ENCODE results near the gene CDCA3. TPM values are rescaled to one million over a fixed set of nuclear protein-coding genes. Genes with fewer than 3 reads are reported as not detected.

CDCA3 gene
- total RNA-seq, 1 experiment from 2014 or later = 110 TPM

DNA sequence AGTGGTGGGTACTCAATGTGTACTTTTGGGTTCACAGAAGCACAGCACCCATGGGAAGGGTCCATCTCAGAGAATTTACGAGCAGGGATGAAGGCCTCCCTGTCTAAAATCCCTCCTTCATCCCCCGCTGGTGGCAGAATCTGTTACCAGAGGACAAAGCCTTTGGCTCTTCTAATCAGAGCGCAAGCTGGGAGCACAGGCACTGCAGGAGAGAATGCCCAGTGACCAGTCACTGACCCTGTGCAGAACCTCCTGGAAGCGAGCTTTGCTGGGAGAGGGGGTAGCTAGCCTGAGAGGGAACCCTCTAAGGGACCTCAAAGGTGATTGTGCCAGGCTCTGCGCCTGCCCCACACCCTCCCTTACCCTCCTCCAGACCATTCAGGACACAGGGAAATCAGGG, 30.9 kb downstream of the CDCA3 start:
- Histone ChIP-seq H3K36me3 (no peaks in the 10 kb centered on the region), H3K4me3 (no peak overlapping the region), H3K9me3 (no peaks in the 10 kb centered on the region), H3K27me3 (peaks cover 26% of the 10 kb centered on the region)
- DNase-seq = no peak

DNA sequence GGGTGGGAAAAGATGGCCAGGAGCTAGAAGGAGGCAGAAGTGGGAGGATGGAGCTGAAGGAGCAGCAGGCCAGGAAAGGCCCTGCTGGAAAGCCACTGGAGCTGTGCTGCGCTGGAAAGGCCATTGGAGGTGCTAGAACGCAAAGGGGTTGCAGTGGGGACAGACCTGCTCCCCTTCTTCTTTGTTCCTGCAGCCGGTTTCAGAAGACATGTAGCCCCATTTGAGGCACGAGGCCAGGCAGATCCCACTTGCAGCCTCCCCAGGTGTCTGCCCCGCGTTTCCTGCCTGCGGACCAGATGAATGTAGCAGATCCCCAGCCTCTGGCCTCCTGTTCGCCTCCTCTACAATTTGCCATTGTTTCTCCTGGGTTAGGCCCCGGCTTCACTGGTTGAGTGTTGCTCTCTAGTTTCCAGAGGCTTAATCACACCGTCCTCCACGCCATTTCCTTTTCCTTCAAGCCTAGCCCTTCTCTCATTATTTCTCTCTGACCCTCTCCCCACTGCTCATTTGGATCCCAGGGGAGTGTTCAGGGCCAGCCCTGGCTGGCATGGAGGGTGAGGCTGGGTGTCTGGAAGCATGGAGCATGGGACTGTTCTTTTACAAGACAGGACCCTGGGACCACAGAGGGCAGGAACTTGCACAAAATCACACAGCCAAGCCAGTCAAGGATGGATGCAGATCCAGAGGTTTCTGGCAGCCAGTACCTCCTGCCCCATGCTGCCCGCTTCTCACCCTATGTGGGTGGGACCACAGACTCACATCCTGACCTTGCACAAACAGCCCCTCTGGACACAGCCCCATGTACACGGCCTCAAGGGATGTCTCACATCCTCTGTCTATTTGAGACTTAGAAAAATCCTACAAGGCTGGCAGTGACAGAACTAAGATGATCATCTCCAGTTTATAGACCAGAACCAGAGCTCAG, 31.7 kb downstream of the CDCA3 start:
- H3K9me3 ChIP-seq = no peaks in the 10 kb centered on the region
- no peak for DNase-seq
- no peak overlapping the region for H3K4me3 ChIP-seq
- H3K36me3 ChIP-seq = no peaks in the 10 kb centered on the region
- H3K27me3 ChIP-seq = peaks cover 22% of the 10 kb centered on the region

DNA sequence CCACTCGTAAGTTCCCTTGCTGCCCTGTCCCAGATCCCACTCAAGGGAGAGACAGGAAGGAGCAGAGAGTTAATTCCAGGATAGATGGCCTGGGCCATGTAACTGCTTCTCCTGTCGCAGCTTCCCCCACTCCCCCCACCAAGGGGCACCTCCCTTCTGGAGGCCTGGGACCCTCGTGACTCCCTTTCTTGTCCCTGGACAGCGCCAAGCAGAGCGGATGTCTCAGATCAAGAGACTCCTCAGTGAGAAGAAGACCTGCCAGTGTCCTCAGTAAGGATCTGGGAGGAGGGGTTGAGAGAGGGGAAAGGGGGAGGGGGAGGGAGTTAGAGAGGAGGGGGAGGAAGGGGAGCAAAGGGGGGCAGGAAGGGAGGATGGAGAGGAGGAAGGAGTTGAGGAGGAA, 32.4 kb downstream of the CDCA3 start:
- Histone ChIP-seq H3K4me3 (no peak overlapping the region), H3K36me3 (no peaks in the 10 kb centered on the region), H3K9me3 (no peaks in the 10 kb centered on the region), H3K27me3 (peaks cover 19% of the 10 kb centered on the region)
- DNase-seq = no peak

DNA sequence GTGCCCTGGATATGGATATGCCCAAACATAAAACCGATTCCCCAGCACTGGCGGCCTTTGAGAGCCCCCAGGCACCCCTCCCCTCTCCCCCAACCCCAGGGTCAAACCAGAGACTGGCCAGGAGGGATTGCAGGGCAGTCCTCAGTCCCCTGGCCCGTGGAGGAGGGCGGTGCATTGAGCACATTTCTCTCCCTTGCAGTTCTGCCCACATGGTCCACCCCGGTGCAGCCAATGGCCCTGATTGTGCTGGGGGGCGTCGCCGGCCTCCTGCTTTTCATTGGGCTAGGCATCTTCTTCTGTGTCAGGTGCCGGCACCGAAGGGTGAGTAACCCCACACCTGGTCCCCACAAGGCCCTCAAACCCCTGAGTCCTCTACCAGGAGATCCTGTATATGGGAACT, 32.9 kb downstream of the CDCA3 start:
- no peaks in the 10 kb centered on the region for H3K36me3 ChIP-seq
- H3K4me3 ChIP-seq = no peak overlapping the region
- H3K27me3 ChIP-seq = peaks cover 15% of the 10 kb centered on the region
- no peaks in the 10 kb centered on the region for H3K9me3 ChIP-seq
- no peak for DNase-seq

DNA sequence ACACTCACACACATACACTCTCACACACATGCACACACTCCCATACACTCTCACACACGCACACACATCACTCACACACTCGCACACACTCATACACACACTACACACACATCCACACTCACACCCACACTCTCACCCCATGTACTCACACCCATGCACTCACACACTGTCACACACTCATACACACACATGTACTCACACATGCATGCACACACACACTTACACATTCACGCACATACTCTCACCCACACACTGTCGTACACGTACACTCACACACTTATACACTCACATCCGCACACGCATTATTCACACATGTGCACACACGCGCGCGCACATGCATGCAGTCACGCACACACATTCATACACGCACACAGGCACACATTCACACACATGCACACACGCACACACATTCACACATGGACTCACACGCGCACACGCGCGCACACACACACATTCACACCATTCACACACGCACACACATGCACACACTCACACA, 33.4 kb downstream of the CDCA3 start:
- H3K4me3 ChIP-seq = no peak overlapping the region
- peaks cover 10% of the 10 kb centered on the region for H3K27me3 ChIP-seq
- DNase-seq = no peak
- no peaks in the 10 kb centered on the region for H3K9me3 ChIP-seq
- no peaks in the 10 kb centered on the region for H3K36me3 ChIP-seq

DNA sequence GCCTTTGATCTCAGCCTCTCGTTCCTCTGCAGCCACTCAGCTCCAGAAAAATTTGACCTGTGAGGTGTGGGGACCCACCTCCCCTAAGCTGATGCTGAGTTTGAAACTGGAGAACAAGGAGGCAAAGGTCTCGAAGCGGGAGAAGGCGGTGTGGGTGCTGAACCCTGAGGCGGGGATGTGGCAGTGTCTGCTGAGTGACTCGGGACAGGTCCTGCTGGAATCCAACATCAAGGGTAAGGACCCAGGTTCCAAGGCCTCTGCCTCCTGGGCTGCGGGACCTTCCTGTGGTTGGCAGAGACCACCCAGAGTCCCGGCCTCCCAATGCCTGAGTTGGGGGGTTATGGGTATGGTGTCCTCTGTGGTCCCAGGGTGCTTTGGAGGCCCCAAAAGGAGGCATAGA, 34.0 kb downstream of the CDCA3 start:
- no peak for DNase-seq
- Histone ChIP-seq H3K27me3 (peaks cover 3% of the 10 kb centered on the region), H3K9me3 (no peaks in the 10 kb centered on the region), H3K36me3 (no peaks in the 10 kb centered on the region), H3K4me3 (no peak overlapping the region)

DNA sequence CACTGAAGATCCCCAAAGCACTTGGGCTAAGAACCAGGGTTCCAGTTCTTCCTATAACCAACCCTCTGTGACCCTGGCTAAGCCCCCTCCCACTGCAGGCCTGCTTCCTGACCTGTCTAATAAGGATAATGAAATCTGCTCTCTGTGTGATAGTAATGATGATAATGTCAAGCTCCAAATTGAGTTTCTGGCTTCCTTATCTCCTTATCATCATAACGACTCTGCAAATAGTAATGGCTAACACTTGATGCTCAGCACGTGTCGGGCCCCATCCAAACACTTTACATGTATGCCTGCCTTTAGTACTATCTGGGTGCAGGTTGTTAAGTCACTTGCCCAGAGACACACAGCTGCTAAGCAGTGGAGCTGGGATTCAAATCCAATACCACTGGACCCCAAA, 34.5 kb downstream of the CDCA3 start:
- no peaks in the 10 kb centered on the region for H3K27me3 ChIP-seq
- no peaks in the 10 kb centered on the region for H3K9me3 ChIP-seq
- no peak overlapping the region for H3K4me3 ChIP-seq
- H3K36me3 ChIP-seq = no peaks in the 10 kb centered on the region
- DNase-seq = no peak

DNA sequence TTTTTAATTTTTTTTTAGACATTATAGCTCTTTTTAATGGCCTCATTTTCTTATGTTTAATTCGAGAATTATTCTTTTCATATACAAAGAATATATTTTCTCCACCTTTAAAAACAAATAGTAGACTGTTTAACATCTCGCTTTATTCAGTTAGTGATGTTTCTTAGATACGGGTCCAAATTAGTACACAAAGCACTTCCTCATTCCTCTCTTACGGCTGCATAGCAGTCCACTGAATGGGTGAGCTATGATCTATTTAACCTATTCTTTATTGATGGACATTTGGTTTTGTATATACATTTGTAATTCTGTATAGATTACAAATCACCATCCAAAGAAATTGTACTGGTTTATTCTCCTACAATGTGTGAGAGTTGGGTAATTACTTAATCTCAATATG, 37.7 kb downstream of the CDCA3 start:
- Histone ChIP-seq H3K36me3 (no peaks in the 10 kb centered on the region), H3K27me3 (no peaks in the 10 kb centered on the region), H3K9me3 (no peaks in the 10 kb centered on the region), H3K4me3 (no peak overlapping the region)
- DNase-seq = no peak

DNA sequence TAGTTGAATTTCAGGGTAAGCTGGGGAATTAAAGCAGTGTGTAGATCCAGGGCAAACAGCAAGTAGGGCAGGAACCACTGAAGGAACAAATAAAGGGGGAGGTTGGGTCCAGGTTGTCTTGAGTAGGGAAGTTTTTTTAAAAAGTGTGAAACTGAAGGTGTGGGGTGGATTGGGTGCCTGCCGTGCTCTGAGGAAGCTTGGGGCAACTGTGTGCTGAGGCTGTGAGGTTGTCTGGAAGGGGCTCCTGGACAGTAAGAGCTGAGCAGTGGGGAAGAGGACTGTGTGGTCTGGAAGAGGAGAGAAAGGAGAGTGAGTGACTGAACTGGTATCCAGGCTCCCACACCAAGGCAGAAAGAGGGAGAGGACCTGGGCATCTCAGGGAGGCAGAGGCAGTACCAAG, 40.3 kb downstream of the CDCA3 start:
- Histone ChIP-seq H3K9me3 (no peaks in the 10 kb centered on the region), H3K4me3 (no peak overlapping the region), H3K36me3 (no peaks in the 10 kb centered on the region), H3K27me3 (no peaks in the 10 kb centered on the region)
- DNase-seq = no peak

DNA sequence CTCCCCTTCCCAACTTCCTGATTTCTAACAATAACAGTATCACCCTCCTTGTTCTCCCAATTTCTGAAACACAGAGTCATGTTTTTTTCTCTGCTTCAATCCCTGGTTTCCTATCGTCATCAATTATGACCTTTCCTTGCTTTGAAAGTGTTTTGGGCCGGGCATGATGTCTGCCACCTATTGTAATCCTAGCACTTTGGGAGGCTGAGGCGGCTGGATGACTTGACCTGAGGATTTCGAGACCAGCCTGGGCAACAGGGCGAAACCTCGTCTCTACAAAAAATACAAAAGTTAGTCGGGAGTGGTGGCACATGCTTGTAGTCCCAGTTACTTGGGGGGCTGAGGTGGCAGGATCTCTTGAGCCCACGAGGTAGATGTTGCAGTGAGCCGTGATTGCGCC, 42.0 kb downstream of the CDCA3 start:
- no peak for DNase-seq
- no peaks in the 10 kb centered on the region for H3K36me3 ChIP-seq
- no peaks in the 10 kb centered on the region for H3K9me3 ChIP-seq
- no peak overlapping the region for H3K4me3 ChIP-seq
- H3K27me3 ChIP-seq = no peaks in the 10 kb centered on the region

DNA sequence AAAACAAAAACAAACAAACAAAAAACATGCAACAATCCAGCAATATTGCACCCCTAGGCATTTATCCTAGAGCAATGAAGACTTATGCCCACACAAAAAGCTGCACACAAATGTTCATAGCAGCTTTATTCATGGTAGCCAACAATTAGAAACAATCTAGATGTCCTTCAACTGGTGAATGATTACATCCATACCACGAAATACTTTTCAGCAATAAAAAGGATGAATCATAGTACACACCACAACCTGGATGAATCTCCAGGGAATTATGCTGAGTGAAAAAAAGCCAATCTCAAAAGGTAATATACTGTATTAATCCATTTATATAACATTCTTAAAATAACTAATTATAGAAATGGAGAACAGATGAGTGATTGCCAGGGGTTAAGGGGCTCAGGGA, 43.9 kb downstream of the CDCA3 start:
- Histone ChIP-seq H3K36me3 (no peaks in the 10 kb centered on the region), H3K9me3 (no peaks in the 10 kb centered on the region), H3K4me3 (no peak overlapping the region), H3K27me3 (no peaks in the 10 kb centered on the region)
- DNase-seq = no peak

DNA sequence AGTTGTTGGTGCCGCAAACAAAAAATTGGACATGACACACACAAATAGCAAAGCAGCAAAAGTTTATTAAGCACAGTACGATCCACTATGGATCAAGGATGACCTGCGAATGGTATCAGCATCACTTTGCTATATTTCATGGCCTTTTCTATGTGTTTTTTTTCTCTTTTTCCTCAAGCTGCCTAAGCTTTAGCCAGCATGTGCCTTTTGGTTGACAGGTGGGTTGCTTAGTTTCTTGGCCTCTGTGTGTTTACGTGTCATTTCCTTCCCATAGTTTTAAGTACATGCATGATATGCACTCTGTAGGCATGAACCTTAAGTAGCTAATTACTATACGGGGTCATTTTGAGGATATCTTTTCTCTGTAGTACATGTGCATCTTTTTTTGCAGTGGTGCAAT, 51.9 kb downstream of the CDCA3 start:
- H3K9me3 ChIP-seq = no peaks in the 10 kb centered on the region
- no peak for DNase-seq
- no peaks in the 10 kb centered on the region for H3K36me3 ChIP-seq
- H3K4me3 ChIP-seq = no peak overlapping the region
- H3K27me3 ChIP-seq = no peaks in the 10 kb centered on the region

Other genes with a start within 250 kb of the CDCA3 start
- gene CHD4, start 243.9 kb downstream of the CDCA3 start, total RNA-seq (2014; rRNA removed; shearing (Covaris generic); ENCODE audit: low replicate concordance) = 155 and 166 TPM in 2 replicates
- 0.03 TPM in 1 of 2 replicates, not detected in the other for gene LPAR5, start 215.3 kb downstream of the CDCA3 start, total RNA-seq (2014; rRNA removed; shearing (Covaris generic); ENCODE audit: low replicate concordance)
- gene ACRBP, start 203.9 kb downstream of the CDCA3 start, total RNA-seq (2014; rRNA removed; shearing (Covaris generic); ENCODE audit: low replicate concordance) = not detected in 2 replicates
- gene ING4, start 188.2 kb downstream of the CDCA3 start, total RNA-seq (2014; rRNA removed; shearing (Covaris generic); ENCODE audit: low replicate concordance) = 30.1 and 33.1 TPM in 2 replicates
- 9.3 and 21.9 TPM in 2 replicates for gene ZNF384, start 161.9 kb downstream of the CDCA3 start, total RNA-seq (2014; rRNA removed; shearing (Covaris generic); ENCODE audit: low replicate concordance)
- gene PIANP, start 150.5 kb downstream of the CDCA3 start, total RNA-seq (2014; rRNA removed; shearing (Covaris generic); ENCODE audit: low replicate concordance) = not detected in 2 replicates
- 91.3 and 125 TPM in 2 replicates for gene COPS7A, start 127.2 kb downstream of the CDCA3 start, total RNA-seq (2014; rRNA removed; shearing (Covaris generic); ENCODE audit: low replicate concordance)
- 178 and 274 TPM in 2 replicates for gene MLF2, start 98.1 kb downstream of the CDCA3 start, total RNA-seq (2014; rRNA removed; shearing (Covaris generic); ENCODE audit: low replicate concordance)
- gene PTMS, start 84.9 kb downstream of the CDCA3 start, total RNA-seq (2014; rRNA removed; shearing (Covaris generic); ENCODE audit: low replicate concordance) = 272 and 328 TPM in 2 replicates
- 0.17 TPM in 1 of 2 replicates, not detected in the other for gene LAG3, start 78.8 kb downstream of the CDCA3 start, total RNA-seq (2014; rRNA removed; shearing (Covaris generic); ENCODE audit: low replicate concordance)
- gene CD4, start 61.8 kb downstream of the CDCA3 start, total RNA-seq (2014; rRNA removed; shearing (Covaris generic); ENCODE audit: low replicate concordance) = not detected in 2 replicates
- not detected in 2 replicates for gene GPR162, start 29.5 kb downstream of the CDCA3 start, total RNA-seq (2014; rRNA removed; shearing (Covaris generic); ENCODE audit: low replicate concordance)
- gene P3H3, start 22.9 kb downstream of the CDCA3 start, total RNA-seq (2014; rRNA removed; shearing (Covaris generic); ENCODE audit: low replicate concordance) = 19.4 and 45.6 TPM in 2 replicates
- gene GNB3, start 10.4 kb downstream of the CDCA3 start, total RNA-seq (2014; rRNA removed; shearing (Covaris generic); ENCODE audit: low replicate concordance) = 0.43 TPM in 1 of 2 replicates, not detected in the other
- gene USP5, start 864 bp upstream of the CDCA3 start, total RNA-seq (2014; rRNA removed; shearing (Covaris generic); ENCODE audit: low replicate concordance) = 104 and 143 TPM in 2 replicates
- 1,500 and 1,845 TPM in 2 replicates for gene TPI1, start 16.2 kb upstream of the CDCA3 start, total RNA-seq (2014; rRNA removed; shearing (Covaris generic); ENCODE audit: low replicate concordance)
- 11.4 and 19.9 TPM in 2 replicates for gene SPSB2, start 22.0 kb upstream of the CDCA3 start, total RNA-seq (2014; rRNA removed; shearing (Covaris generic); ENCODE audit: low replicate concordance)
- 2.7 and 49.9 TPM in 2 replicates for gene LRRC23, start 53.5 kb upstream of the CDCA3 start, total RNA-seq (2014; rRNA removed; shearing (Covaris generic); ENCODE audit: low replicate concordance)
- 5.6 and 11.9 TPM in 2 replicates for gene ENO2, start 63.3 kb upstream of the CDCA3 start, total RNA-seq (2014; rRNA removed; shearing (Covaris generic); ENCODE audit: low replicate concordance)
- 2.8 and 5.0 TPM in 2 replicates for gene ATN1, start 76.7 kb upstream of the CDCA3 start, total RNA-seq (2014; rRNA removed; shearing (Covaris generic); ENCODE audit: low replicate concordance)
- gene RNU7-1, start 92.5 kb upstream of the CDCA3 start, total RNA-seq (2014; rRNA removed; shearing (Covaris generic); ENCODE audit: low replicate concordance) = not detected in 2 replicates
- gene C12orf57, start 92.7 kb upstream of the CDCA3 start, total RNA-seq (2014; rRNA removed; shearing (Covaris generic); ENCODE audit: low replicate concordance) = 136 and 311 TPM in 2 replicates
- gene PTPN6, start 100.1 kb upstream of the CDCA3 start, total RNA-seq (2014; rRNA removed; shearing (Covaris generic); ENCODE audit: low replicate concordance) = not detected in 2 replicates
- 349 and 524 TPM in 2 replicates for gene PHB2, start 119.4 kb upstream of the CDCA3 start, total RNA-seq (2014; rRNA removed; shearing (Covaris generic); ENCODE audit: low replicate concordance)
- 23.5 and 56.5 TPM in 2 replicates for gene EMG1, start 119.6 kb upstream of the CDCA3 start, total RNA-seq (2014; rRNA removed; shearing (Covaris generic); ENCODE audit: low replicate concordance)
- 7.8 and 14.3 TPM in 2 replicates for gene LPCAT3, start 167.2 kb upstream of the CDCA3 start, total RNA-seq (2014; rRNA removed; shearing (Covaris generic); ENCODE audit: low replicate concordance)
- 21.2 and 32.6 TPM in 2 replicates for gene C1S, start 209.4 kb upstream of the CDCA3 start, total RNA-seq (2014; rRNA removed; shearing (Covaris generic); ENCODE audit: low replicate concordance)
- gene C1R, start 241.2 kb upstream of the CDCA3 start, total RNA-seq (2014; rRNA removed; shearing (Covaris generic); ENCODE audit: low replicate concordance) = 45.9 and 50.9 TPM in 2 replicates

All from MG63 (cell line).